ENCODE data around the gene EIF4E1B.
A peak's percentile ranks its signal among the peaks of the same experiment; 100 is the strongest.

EIF4E1B gene

GRCh38 chr5:176606032-176606431 is 24.4 kb upstream of the EIF4E1B start:
- ChIA-PET CTCF (interaction anchor here (0.9 to 1.6 kb wide), 4 partner anchors 13 to 876 kb away, joined by 3 to 4 read pairs (median 4); no protein-coding TSS in a partner anchor), POLR2A (no interaction called here)
- no peak for DNase-seq (ENCODE audit: extremely low spot score)
- TF ChIP-seq, protein P1, sequence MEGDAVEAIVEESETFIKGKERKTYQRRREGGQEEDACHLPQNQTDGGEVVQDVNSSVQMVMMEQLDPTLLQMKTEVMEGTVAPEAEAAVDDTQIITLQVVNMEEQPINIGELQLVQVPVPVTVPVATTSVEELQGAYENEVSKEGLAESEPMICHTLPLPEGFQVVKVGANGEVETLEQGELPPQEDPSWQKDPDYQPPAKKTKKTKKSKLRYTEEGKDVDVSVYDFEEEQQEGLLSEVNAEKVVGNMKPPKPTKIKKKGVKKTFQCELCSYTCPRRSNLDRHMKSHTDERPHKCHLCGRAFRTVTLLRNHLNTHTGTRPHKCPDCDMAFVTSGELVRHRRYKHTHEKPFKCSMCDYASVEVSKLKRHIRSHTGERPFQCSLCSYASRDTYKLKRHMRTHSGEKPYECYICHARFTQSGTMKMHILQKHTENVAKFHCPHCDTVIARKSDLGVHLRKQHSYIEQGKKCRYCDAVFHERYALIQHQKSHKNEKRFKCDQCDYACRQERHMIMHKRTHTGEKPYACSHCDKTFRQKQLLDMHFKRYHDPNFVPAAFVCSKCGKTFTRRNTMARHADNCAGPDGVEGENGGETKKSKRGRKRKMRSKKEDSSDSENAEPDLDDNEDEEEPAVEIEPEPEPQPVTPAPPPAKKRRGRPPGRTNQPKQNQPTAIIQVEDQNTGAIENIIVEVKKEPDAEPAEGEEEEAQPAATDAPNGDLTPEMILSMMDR (IDR thresholded peaks at IDR 0.05; ENCODE audit: control extremely low read depth, extremely low read depth, low read depth, missing control alignments): no peak

- no peak for DNase-seq (ENCODE audit: extremely low spot score)
- ChIA-PET CTCF (interaction anchor here (0.9 to 1.9 kb wide), 3 partner anchors 11 to 54 kb away, joined by 3 to 6 read pairs (median 4); no protein-coding TSS in a partner anchor), POLR2A (no interaction called here)
- TF ChIP-seq, protein P1 (IDR thresholded peaks at IDR 0.05; ENCODE audit: control extremely low read depth, extremely low read depth, low read depth, missing control alignments): no peak
Measured at GRCh38 chr5:176606875-176607274, 23.6 kb upstream of the EIF4E1B start.

DNA sequence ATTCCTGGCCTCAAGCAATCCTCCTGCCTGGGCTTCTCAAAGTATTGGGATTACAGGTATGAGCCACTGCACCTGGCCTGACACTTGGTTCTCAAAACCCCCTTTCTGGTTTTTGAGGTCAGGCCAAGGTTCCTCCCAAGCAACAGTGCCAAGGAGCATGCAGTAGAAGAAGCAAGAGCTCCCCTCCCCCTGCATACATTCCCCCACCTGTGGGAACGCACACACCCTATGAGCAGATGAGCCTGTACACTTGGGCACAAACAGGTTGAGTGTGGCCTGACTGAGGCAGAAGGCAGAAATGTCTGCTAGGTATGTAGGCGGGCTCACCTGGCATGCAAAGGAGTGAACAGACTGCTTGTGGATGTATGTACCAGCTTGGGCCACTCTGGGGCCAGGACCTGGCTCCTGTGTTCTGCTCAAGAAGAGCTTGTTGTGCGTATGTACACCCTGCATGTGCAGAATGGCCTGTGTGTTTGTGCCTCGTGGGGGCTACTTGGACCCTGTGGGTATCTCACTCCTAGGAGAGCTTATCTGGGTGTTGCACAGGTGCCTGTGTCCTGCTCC is 22.3 kb upstream of the EIF4E1B start:
- TF ChIP-seq, protein P1 (IDR thresholded peaks at IDR 0.05; ENCODE audit: control extremely low read depth, extremely low read depth, low read depth, missing control alignments): no peak
- ChIA-PET CTCF (interaction anchor here (0.6 to 1.9 kb wide), 7 partner anchors 14 to 280 kb away, joined by 3 to 6 read pairs (median 3); no protein-coding TSS in a partner anchor), POLR2A (no interaction called here)
- DNase-seq (ENCODE audit: extremely low spot score): no peak

GRCh38 chr5:176608937-176609723 is 21.3 kb upstream of the EIF4E1B start:
- POLR2A ChIA-PET: no interaction called here

GRCh38 chr5:176609724-176610434 is 20.6 kb upstream of the EIF4E1B start, which contains the start of gene GPRIN1:
Gene GPRIN1 (minus strand): TSS chr5:176610156. CDS start chr5:176599834, 10,322 bp downstream.
- peak; percentile 96 for DNase-seq (ENCODE audit: extremely low spot score)
- TF ChIP-seq, protein P1 (IDR thresholded peaks at IDR 0.05; ENCODE audit: control extremely low read depth, extremely low read depth, low read depth, missing control alignments): peak; percentile 49
- CTCF ChIA-PET: no interaction called here
- POLR2A ChIA-PET: no interaction called here

More at GRCh38 chr5:176608937-176609723, 21.3 kb upstream of the EIF4E1B start:
- DNase-seq (ENCODE audit: extremely low spot score): no peak
- CTCF ChIA-PET: interaction anchor here (1.0 to 1.5 kb wide), 3 partner anchors 16 to 192 kb away, joined by 3 read pairs; no protein-coding TSS in a partner anchor
- TF ChIP-seq, protein P1 (IDR thresholded peaks at IDR 0.05; ENCODE audit: control extremely low read depth, extremely low read depth, low read depth, missing control alignments): no peak

GRCh38 chr5:176610435-176610773 is 20.1 kb upstream of the EIF4E1B start:
- CTCF ChIA-PET: no interaction called here
- TF ChIP-seq, protein P1 (IDR thresholded peaks at IDR 0.05; ENCODE audit: control extremely low read depth, extremely low read depth, low read depth, missing control alignments): no peak
- POLR2A ChIA-PET: no interaction called here
- DNase-seq (ENCODE audit: extremely low spot score): no peak
